GM23338 (cell line): ENCODE measurements around the gene CNTNAP5.

Experiments
- POLR2AphosphoS5 ChIP-seq: IDR thresholded peaks from 2 replicates; pipeline ENCODE4 v1.6.1; 2016; ENCODE audit warnings: antibody characterized with exemption, low read depth
- STAT1 ChIP-seq: IDR thresholded peaks from one replicate; pipeline ENCODE4 v1.6.1; 2016; ENCODE audit warnings: antibody characterized with exemption; ENCODE audit not compliant: unreplicated experiment
- ZNF331 ChIP-seq: fragments of 250-450 bp; sonication (Bioruptor Pico); IDR thresholded peaks from 2 replicates; pipeline ENCODE4 v1.5.0; 2020; ENCODE audit warnings: low read depth, mild to moderate bottlenecking, moderate library complexity

DNA sequence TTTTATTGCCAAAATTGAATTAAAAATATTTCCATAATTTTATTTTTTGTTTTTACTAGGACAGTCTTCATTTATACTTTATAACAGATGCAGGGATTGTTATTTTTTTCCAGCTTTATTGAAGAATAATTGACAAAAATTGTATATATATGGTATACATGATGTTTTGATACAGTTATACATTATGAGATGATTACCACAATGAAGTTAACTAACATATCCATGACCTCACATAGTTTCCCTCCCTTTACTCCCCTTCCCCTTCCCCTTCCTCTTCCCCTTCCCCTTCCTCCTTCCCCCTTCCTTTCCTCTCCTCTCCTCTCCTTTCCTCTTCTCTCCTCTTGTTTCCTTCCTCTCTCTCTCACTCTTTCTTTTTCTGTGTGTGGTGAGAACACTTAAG lies 700.1 kb downstream of the CNTNAP5 start:
- TF ChIP-seq ZNF331 (CRISPR knock-in tag) (no peak), STAT1 (no peak), POLR2AphosphoS5 (no peak)
